H1 (cell line): Measurements from ENCODE around the gene NPR1. TPM values are rescaled to one million over a fixed set of nuclear protein-coding genes. Genes with fewer than 3 reads are reported as not detected.

Source experiments
- CTCF ChIA-PET: fragments of 300-600 bp; sonication (Branson Sonifier 250); formaldehyde crosslinking; loops from one replicate; lab custom pipeline; 2021; ENCODE audit not compliant: partially characterized antibody; lab: Charles Lee
- POLR2A ChIA-PET: fragments of 300-600 bp; sonication (Branson Sonifier 250); formaldehyde crosslinking; loops from one replicate; lab custom pipeline; 2021; ENCODE audit warnings: inconsistent platforms; ENCODE audit not compliant: partially characterized antibody; lab: Charles Lee
- DNase-seq, 2 experiments: peaks; one replicate each; pipeline versions ENCODE4 v3.0.0 to v3.0.0-alpha.2; 2010 to 2022; ENCODE audit warnings: low spot score in 2 of 2, low read depth in 1 of 2, mixed read lengths in 1 of 2
- FAIRE-seq: peaks from 2 replicates; lab custom pipeline; 2011; peaks lifted over from hg19 to GRCh38; lab: Jason Lieb, UNC
- H2AFZ ChIP-seq: 2 replicates; pipeline ENCODE4 v1.8.1; 2012; ENCODE audit warnings: low read length, inconsistent platforms
- H2AK5ac ChIP-seq: 2 replicates; pipeline ENCODE4 v1.6.1; 2013; ENCODE audit warnings: low read depth, low read length
- H2BK120ac ChIP-seq: replicated peaks from 2 replicates; pipeline ENCODE3; 2013; ENCODE audit warnings: low read depth, low read length, inconsistent platforms
- H2BK12ac ChIP-seq: 2 replicates; pipeline ENCODE4 v1.6.1; 2013; ENCODE audit warnings: low read depth, low read length
- H2BK15ac ChIP-seq: 2 replicates; pipeline ENCODE4 v1.6.1; 2013; ENCODE audit warnings: low read length
- H2BK20ac ChIP-seq: 2 replicates; pipeline ENCODE4 v1.6.1; 2013; ENCODE audit warnings: low read length
- H2BK5ac ChIP-seq: 2 replicates; pipeline ENCODE4 v1.6.1; 2013; ENCODE audit warnings: low read depth, low read length
- H3K14ac ChIP-seq: 2 replicates; pipeline ENCODE4 v1.6.1; 2013; ENCODE audit warnings: inconsistent platforms; ENCODE audit not compliant: insufficient read length
- H3K18ac ChIP-seq: 2 replicates; pipeline ENCODE4 v1.6.1; 2013; ENCODE audit warnings: low read length; ENCODE audit errors: extremely low read depth
- H3K23ac ChIP-seq: 2 replicates; pipeline ENCODE4 v1.6.1; 2013; ENCODE audit warnings: inconsistent platforms; ENCODE audit not compliant: insufficient read length
- H3K23me2 ChIP-seq: 2 replicates; pipeline ENCODE4 v1.6.1; 2013; ENCODE audit warnings: low read depth, low read length
- H3K27ac ChIP-seq: 2 replicates; pipeline ENCODE4 v1.6.1; 2011; ENCODE audit warnings: low read depth, low read length, inconsistent platforms
- H3K27me3 ChIP-seq, 4 experiments: replicated peaks in 1 of 4; 1 replicate in 1 of 4; 2 replicates in 3 of 4; pipeline versions ENCODE4 v1.6.1 to v1.8.1; 2011 to 2013; ENCODE audit warnings: low read length in 3 of 4, mild to moderate bottlenecking in 3 of 4, inconsistent platforms in 2 of 4, mixed read lengths in 2 of 4, moderate library complexity in 1 of 4; ENCODE audit not compliant: control insufficient read depth in 3 of 4, insufficient read depth in 3 of 4; ENCODE audit errors: extremely low read depth in 1 of 4
- H3K36me3 ChIP-seq, 4 experiments: 2 replicates each; pipeline versions ENCODE4 v1.6.1 to v1.8.1; 2011 to 2013; ENCODE audit warnings: mild to moderate bottlenecking in 4 of 4, low read length in 3 of 4, moderate library complexity in 2 of 4, control low read depth in 1 of 4, inconsistent platforms in 1 of 4; ENCODE audit not compliant: insufficient read depth in 4 of 4, control insufficient read depth in 2 of 4
- H3K4ac ChIP-seq: replicated peaks from 2 replicates; pipeline ENCODE3; 2013; ENCODE audit warnings: low read length, low read depth, mixed read lengths, inconsistent platforms; ENCODE audit not compliant: insufficient read length
- H3K4me1 ChIP-seq, 4 experiments: replicated peaks in 1 of 4; 1 replicate in 1 of 4; 2 replicates in 3 of 4; pipeline versions ENCODE4 v1.6.1 to v1.8.1; 2011 to 2013; ENCODE audit warnings: low read length in 3 of 4, inconsistent platforms in 2 of 4, mixed read lengths in 1 of 4; ENCODE audit not compliant: insufficient read depth in 4 of 4, control insufficient read depth in 3 of 4
- H3K4me2 ChIP-seq, 2 experiments: 2 replicates each; pipeline versions ENCODE4 v1.6.1 to v1.8.1; 2011 to 2013; ENCODE audit warnings: low read depth in 2 of 2, low read length in 2 of 2, control low read depth in 1 of 2, inconsistent platforms in 1 of 2, mild to moderate bottlenecking in 1 of 2; ENCODE audit not compliant: insufficient read depth in 1 of 2
- H3K4me3 ChIP-seq, 4 experiments: fragments of 200-600, 300-600 bp in 1 of 4; sonication (generic), shearing (Covaris generic), sonication (Bioruptor Twin) in 1 of 4; 2 replicates each; pipeline versions ENCODE4 v1.5.1 to v1.8.1; 2011 to 2016; ENCODE audit warnings: low read length in 4 of 4, low read depth in 3 of 4, control low read depth in 2 of 4, inconsistent platforms in 2 of 4, mild to moderate bottlenecking in 2 of 4, mixed read lengths in 1 of 4, moderate library complexity in 1 of 4; ENCODE audit not compliant: insufficient read depth in 2 of 4; ENCODE audit errors: extremely low read depth in 1 of 4
- H3K56ac ChIP-seq: replicated peaks from 2 replicates; pipeline ENCODE3; 2013; ENCODE audit warnings: low read depth, mild to moderate bottlenecking, mixed read lengths, low read length, inconsistent platforms; ENCODE audit not compliant: insufficient read length
- H3K79me1 ChIP-seq: 2 replicates; pipeline ENCODE4 v1.6.1; 2013; ENCODE audit warnings: low read depth, low read length, control low read depth
- H3K79me2 ChIP-seq, 2 experiments: 2 replicates each; pipeline versions ENCODE4 v1.6.1 to v1.8.1; 2012 to 2013; ENCODE audit warnings: low read length in 2 of 2, mild to moderate bottlenecking in 2 of 2, inconsistent platforms in 1 of 2; ENCODE audit not compliant: insufficient read depth in 2 of 2, control insufficient read depth in 1 of 2
- H3K9ac ChIP-seq, 4 experiments: replicated peaks in 1 of 4; 1 replicate in 1 of 4; 2 replicates in 3 of 4; pipeline versions ENCODE4 v1.6.1 to v1.8.1; 2011 to 2013; ENCODE audit warnings: low read depth in 3 of 4, low read length in 3 of 4, control low read depth in 2 of 4, mild to moderate bottlenecking in 2 of 4, moderate library complexity in 2 of 4, inconsistent platforms in 1 of 4; ENCODE audit errors: extremely low read depth in 1 of 4
- H3K9me3 ChIP-seq, 2 experiments: 2 replicates each; pipeline versions ENCODE4 v1.6.1 to v1.8.1; 2012 to 2013; ENCODE audit warnings: mild to moderate bottlenecking in 2 of 2, moderate library complexity in 2 of 2, control low read depth in 1 of 2, inconsistent platforms in 1 of 2, low read depth in 1 of 2, low read length in 1 of 2, mixed read lengths in 1 of 2; ENCODE audit not compliant: insufficient read depth in 2 of 2
- H4K20me1 ChIP-seq, 2 experiments: replicated peaks in 1 of 2; 2 replicates each; pipeline versions ENCODE3 to v1.8.1; 2011 to 2013; ENCODE audit warnings: inconsistent platforms in 2 of 2, low read length in 2 of 2, mild to moderate bottlenecking in 1 of 2; ENCODE audit not compliant: insufficient read depth in 2 of 2, control insufficient read depth in 1 of 2
- H4K5ac ChIP-seq: 2 replicates; pipeline ENCODE4 v1.6.1; 2013; ENCODE audit warnings: low read length, low read depth, mixed read lengths, inconsistent platforms; ENCODE audit not compliant: insufficient read length
- H4K8ac ChIP-seq: 2 replicates; pipeline ENCODE4 v1.8.0; 2013; ENCODE audit warnings: mild to moderate bottlenecking, moderate library complexity, low read length, inconsistent platforms; ENCODE audit not compliant: insufficient read depth; ENCODE audit errors: extremely low read depth
- H4K91ac ChIP-seq: replicated peaks from 2 replicates; pipeline ENCODE3; 2013; ENCODE audit warnings: low read length, mixed read lengths, inconsistent platforms; ENCODE audit not compliant: insufficient read length
- ATF2 ChIP-seq: IDR thresholded peaks from 2 replicates; pipeline ENCODE4 v1.6.1; 2012; ENCODE audit warnings: low read length, inconsistent platforms
- CBX5 ChIP-seq: fragments of 300-800, 300-1000 bp; sonication (generic); IDR thresholded peaks from 2 replicates; pipeline ENCODE4 v1.7.1; 2016; ENCODE audit warnings: antibody characterized with exemption, low read length, low read depth
- CEBPB ChIP-seq: IDR thresholded peaks from 2 replicates; pipeline ENCODE4 v1.6.1; 2012; ENCODE audit warnings: low read depth, low read length
- FOSL1 ChIP-seq: IDR thresholded peaks from 2 replicates; pipeline ENCODE4 v1.6.1; 2011; ENCODE audit warnings: mild to moderate bottlenecking, low read depth, low read length, moderate library complexity; ENCODE audit not compliant: insufficient read depth
- GABPA ChIP-seq: IDR thresholded peaks from 2 replicates; pipeline ENCODE4 v1.6.1; 2011; ENCODE audit warnings: mild to moderate bottlenecking, low read length, moderate library complexity, borderline replicate concordance; ENCODE audit not compliant: insufficient read depth
- JUN ChIP-seq: IDR thresholded peaks from 2 replicates; pipeline ENCODE4 v1.6.1; 2011; ENCODE audit warnings: low read depth, mild to moderate bottlenecking, improper control_type of control experiment, low read length
- NRF1 ChIP-seq: IDR thresholded peaks from 2 replicates; pipeline ENCODE4 v1.6.1; 2011; ENCODE audit warnings: mild to moderate bottlenecking, low read depth, low read length, improper control_type of control experiment
- WGBS, 2 experiments: shearing (Covaris generic) in 1 of 2; methylation state at CpG; one replicate each; pipeline versions ENCODE4 v1.1.6 to v1.1.7; 2013 to 2015; ENCODE audit warnings: low lambda C conversion rate in 2 of 2, mixed read lengths in 2 of 2, inconsistent platforms in 1 of 2, low coverage in 1 of 2, missing lambda C conversion rate in 1 of 2; ENCODE audit not compliant: insufficient replicate concordance in 2 of 2, insufficient coverage in 1 of 2, insufficient read length in 1 of 2; ENCODE audit errors: extremely low coverage in 1 of 2, missing lambda C conversion rate in 1 of 2; 5-methylcytosine and 5-hydroxymethylcytosine counted together
- polyA plus RNA-seq, 7 experiments: library from polyadenylated mRNA; depleted of rRNA in 3 of 7; stranded (reverse) in 5 of 7; unstranded in 2 of 7; fragments of >200 nt in 5 of 7; fragments of 200-250 nt in 2 of 7; gene quantifications; 1 replicate in 5 of 7; 2 replicates in 1 of 7; 4 replicates in 1 of 7; pipeline versions ENCODE4 v1.2.1 to v1.2.3, GENCODE V29; 2011 to 2013; ENCODE audit warnings: missing spikeins in 2 of 7, mixed read lengths in 2 of 7
- total RNA-seq: library from RNA; stranded (reverse); fragmentation: NEBNext Ultra II Directional; extraction: Animal tissue kit (Norgen Biotek cat#: 25700); gene quantifications from 2 replicates; pipeline ENCODE4 v1.2.1, GENCODE V29; 2021

The NPR1 gene
- total and polyA plus RNA-seq, 2 of the 8 experiments (the other 6 are each of a cell fraction or from before 2014, with no cell fraction given) = 11.7 to 13.2 TPM

- Histone ChIP-seq H3K79me1 (no peaks in the 10 kb centered on the region), H3K4ac (no peak overlapping the region), H3K4me3 (no peak overlapping the region), H3K23ac (no peak overlapping the region), H3K4me2 (no peak overlapping the region), H2BK12ac (no peak overlapping the region), H4K20me1 (no peaks in the 10 kb centered on the region), H3K9me3 (no peaks in the 10 kb centered on the region), H3K56ac (no peak overlapping the region), H2AFZ (no peak overlapping the region), H3K18ac (no peak overlapping the region), H4K8ac (no peak overlapping the region), H3K4me1 (peaks cover 0 to 6% (median 0%) of the 10 kb centered on the region in 4 experiments; a peak in 2 of 7 replicates), H3K36me3 (no peaks in the 10 kb centered on the region), H3K14ac (no peak overlapping the region), H4K91ac (no peak overlapping the region), H3K27ac (no peak overlapping the region), H2BK120ac (no peak overlapping the region), H2BK15ac (no peak overlapping the region), H2BK5ac (no peak overlapping the region), H2BK20ac (no peak overlapping the region), H3K27me3 (no peaks in the 10 kb centered on the region), H4K5ac (no peak overlapping the region), H3K9ac (no peak overlapping the region), H3K79me2 (peaks cover 0 to 5% of the 10 kb centered on the region in 2 experiments; a peak in 1 of 4 replicates), H3K23me2 (peaks cover 9% of the 10 kb centered on the region), H2AK5ac (no peak overlapping the region)
- DNase-seq (no peak), FAIRE-seq (no peak)
- TF ChIP-seq CEBPB (no peak), NRF1 (no peak), GABPA (no peak), ATF2 (no peak), FOSL1 (no peak), CBX5 (no peak), JUN (no peak)
- ChIA-PET CTCF (interaction anchor here (1.7 kb wide), 1 partner anchor 47 kb away, joined by 3 read pairs; no protein-coding TSS in a partner anchor), POLR2A (interaction anchor here (1.3 to 1.5 kb wide), 2 partner anchors 11 to 15 kb away, joined by 4 to 5 read pairs; no protein-coding TSS in a partner anchor)
- WGBS, 2 experiments = 91% methylated on average over 3 of the region's 3 CpGs; no CpG with 5 or more reads in 1 of the 2 experiments
Measured at GRCh38 chr1:153723687-153724086, 45.2 kb downstream of the NPR1 start.
